Right renal pelvis (tissue), 4 donors: ENCODE measurements around the gene LRP1B. TPM values are rescaled to one million over a fixed set of nuclear protein-coding genes. Genes with fewer than 3 reads are reported as not detected.

ENCODE experiments used
- DNase-seq, 4 donors: peaks; one replicate each; pipeline ENCODE4 v3.0.0-alpha.2; 2013; ENCODE audit warnings: low read depth in 4 of 4, low spot score in 3 of 4, missing footprints in 1 of 4
- polyA plus RNA-seq, 4 donors: library from polyadenylated mRNA; unstranded; fragments of 120-200 nt; gene quantifications; one replicate each; pipeline ENCODE4 v1.2.1, GENCODE V29; 2013; ENCODE audit not compliant: insufficient read length in 4 of 4

The LRP1B gene
- polyA plus RNA-seq, 4 donors: 0.96 to 1.1 (median 0.99) TPM

- no peak for DNase-seq
These were observed 1326.0 kb downstream of the LRP1B start for GRCh38 chr2:140804700-140805260.

- no peak for DNase-seq
These were observed 1329.5 kb downstream of the LRP1B start for GRCh38 chr2:140801311-140801710.

- no peak for DNase-seq
These were observed 1333.1 kb downstream of the LRP1B start for GRCh38 chr2:140797718-140798117.

- no peak for DNase-seq
These were observed 1339.0 kb downstream of the LRP1B start for GRCh38 chr2:140791802-140792201.

- DNase-seq: no peak
These were observed 1344.2 kb downstream of the LRP1B start for GRCh38 chr2:140786585-140786984.

- no peak for DNase-seq
These were observed 1355.4 kb downstream of the LRP1B start for GRCh38 chr2:140775411-140775810.

- DNase-seq: no peak
These were observed 1360.2 kb downstream of the LRP1B start for GRCh38 chr2:140770645-140771044.

GRCh38 chr2:140761807-140762206 is 1369.0 kb downstream of the LRP1B start:
- no peak for DNase-seq

GRCh38 chr2:140759426-140760156 is 1371.2 kb downstream of the LRP1B start:
- no peak for DNase-seq

- DNase-seq: no peak
These were observed 1383.2 kb downstream of the LRP1B start for GRCh38 chr2:140747665-140748064.

- no peak for DNase-seq
These were observed 1383.7 kb downstream of the LRP1B start for GRCh38 chr2:140747090-140747489.

- no peak for DNase-seq
These were observed 1386.4 kb downstream of the LRP1B start for GRCh38 chr2:140744379-140744778.

- no peak for DNase-seq
These were observed 1393.8 kb downstream of the LRP1B start for GRCh38 chr2:140737006-140737405.

GRCh38 chr2:140734992-140735391 is 1395.8 kb downstream of the LRP1B start:
- no peak for DNase-seq

GRCh38 chr2:140718999-140719398 is 1411.8 kb downstream of the LRP1B start:
- no peak for DNase-seq

GRCh38 chr2:140717481-140717880 is 1413.3 kb downstream of the LRP1B start:
- DNase-seq: no peak

GRCh38 chr2:140714586-140714985 is 1416.2 kb downstream of the LRP1B start:
- DNase-seq: no peak

- DNase-seq: no peak
These were observed 1418.9 kb downstream of the LRP1B start for GRCh38 chr2:140711867-140712266.

GRCh38 chr2:140701726-140702125 is 1429.1 kb downstream of the LRP1B start:
- no peak for DNase-seq

GRCh38 chr2:140698636-140699035 is 1432.2 kb downstream of the LRP1B start:
- DNase-seq: no peak

- DNase-seq: no peak
These were observed 1434.4 kb downstream of the LRP1B start for GRCh38 chr2:140696449-140696848.

GRCh38 chr2:140695155-140695554 is 1435.7 kb downstream of the LRP1B start:
- DNase-seq: no peak
